Limb (tissue), 2 donors: ENCODE results near the gene CGREF1.

ENCODE experiments used
- DNase-seq, 2 donors: peaks; one replicate each; pipeline ENCODE4 v3.0.0-alpha.2; 2016; ENCODE audit errors: extremely low spot score in 2 of 2

Gene CGREF1

GRCh38 chr2:27118525-27119329 is at the start of gene CGREF1:
Gene CGREF1 (minus strand): TSS chr2:27119128. CDS start chr2:27104366, 14,762 bp downstream.
- DNase-seq: peak in 1 of 2 donors; percentile 59

GRCh38 chr2:27164960-27165763 is 46.2 kb upstream of the CGREF1 start:
- no peak for DNase-seq

- DNase-seq: no peak
Measured at GRCh38 chr2:27162151-27163121, 43.5 kb upstream of the CGREF1 start.

GRCh38 chr2:27160191-27160590 is 41.3 kb upstream of the CGREF1 start:
- no peak for DNase-seq

- DNase-seq: no peak
Measured at GRCh38 chr2:27159271-27159670, 40.3 kb upstream of the CGREF1 start.

- no peak for DNase-seq
Measured at GRCh38 chr2:27158468-27158867, 39.5 kb upstream of the CGREF1 start.

GRCh38 chr2:27155069-27155520 is 36.2 kb upstream of the CGREF1 start:
- no peak for DNase-seq

- DNase-seq: no peak
Measured at GRCh38 chr2:27154488-27154887, 35.6 kb upstream of the CGREF1 start.

GRCh38 chr2:27152796-27153464 is 34.0 kb upstream of the CGREF1 start:
- DNase-seq: no peak

- DNase-seq: no peak
Measured at GRCh38 chr2:27152102-27152795, 33.3 kb upstream of the CGREF1 start.

GRCh38 chr2:27150639-27151230 is 31.8 kb upstream of the CGREF1 start:
- no peak for DNase-seq

GRCh38 chr2:27149570-27150405 is 30.9 kb upstream of the CGREF1 start:
- DNase-seq: no peak

GRCh38 chr2:27148801-27149439 is 30.0 kb upstream of the CGREF1 start, which contains the start of gene TCF23:
Gene TCF23 (plus strand): TSS chr2:27149004. CDS start chr2:27149134, 130 bp downstream.
- DNase-seq: no peak

GRCh38 chr2:27147935-27148334 is 29.0 kb upstream of the CGREF1 start:
- no peak for DNase-seq

- no peak for DNase-seq
Measured at GRCh38 chr2:27145682-27146081, 26.8 kb upstream of the CGREF1 start.

GRCh38 chr2:27143285-27143684 is 24.4 kb upstream of the CGREF1 start:
- DNase-seq: no peak

GRCh38 chr2:27139310-27139709 is 20.4 kb upstream of the CGREF1 start, which contains the start of gene PRR30:
Gene PRR30 (minus strand): TSS chr2:27139410. CDS start chr2:27138329, 1,081 bp downstream.
- DNase-seq: no peak

GRCh38 chr2:27138111-27138510 is 19.2 kb upstream of the CGREF1 start:
- no peak for DNase-seq
